Measurements from ENCODE around the gene TIMP2. TPM values are rescaled to one million over a fixed set of nuclear protein-coding genes. Genes with fewer than 3 reads are reported as not detected.

TIMP2 gene
- total and polyA plus RNA-seq, 2 experiments from 2014 or later: 10.6 to 22.5 TPM

GRCh38 chr17:78812855-78813254 is 112.3 kb downstream of the TIMP2 start:
- peaks cover 88% of the 10 kb centered on the region for H3K36me3 Mint-ChIP-seq (ENCODE audit: low read depth)
- no peak overlapping the region for H2AFZ ChIP-seq
- H3K27ac Mint-ChIP-seq: no peak overlapping the region

More at GRCh38 chr17:78812855-78813254, 112.3 kb downstream of the TIMP2 start:
- peaks cover 5% of the 10 kb centered on the region for H3K27me3 Mint-ChIP-seq (ENCODE audit: insufficient read depth, low read depth, poor library complexity)
- no peaks in the 10 kb centered on the region for H3K9me3 Mint-ChIP-seq
- no peaks in the 10 kb centered on the region for H3K9me2 ChIP-seq (ENCODE audit: insufficient read depth)
- H3K4me1 Mint-ChIP-seq: no peaks in the 10 kb centered on the region
- no peaks in the 10 kb centered on the region for H3K4me1 ChIP-seq (ENCODE audit: insufficient read depth)
- no peak overlapping the region for H3K4me3 Mint-ChIP-seq
- DNase-seq (ENCODE audit: low spot score): no peak
- H3K27ac ChIP-seq (ENCODE audit: low read depth): no peak overlapping the region
- H3K36me3 ChIP-seq (ENCODE audit: insufficient read depth): peaks cover 75% of the 10 kb centered on the region
- no peak overlapping the region for H3K4me2 ChIP-seq
- TF ChIP-seq ZNF331 (CRISPR knock-in tag; IDR thresholded peaks at IDR 0.05; ENCODE audit: low read depth): no peak
- no peak for TF ChIP-seq ETS1 (IDR thresholded peaks at IDR 0.05)
- TF ChIP-seq CTCF (conservative IDR thresholded peaks at IDR 0.05; ENCODE audit: low read depth in 2 of 2): no peak
- TF ChIP-seq JUNB (IDR thresholded peaks at IDR 0.05; ENCODE audit: unreplicated experiment): no peak
- no peak for TF ChIP-seq EZH2phosphoT487 (IDR thresholded peaks at IDR 0.05; ENCODE audit: unreplicated experiment)
- TF ChIP-seq STAT1 (IDR thresholded peaks at IDR 0.05; ENCODE audit: unreplicated experiment): no peak
- TF ChIP-seq ZNF462 (CRISPR knock-in tag; IDR thresholded peaks at IDR 0.05): no peak
- TF ChIP-seq NANOG (IDR thresholded peaks at IDR 0.05; ENCODE audit: borderline replicate concordance): no peak
- TF ChIP-seq ZNF114 (CRISPR knock-in tag; IDR thresholded peaks at IDR 0.05): no peak
- TF ChIP-seq REST (IDR thresholded peaks at IDR 0.05; ENCODE audit: unreplicated experiment): no peak
- TF ChIP-seq CREB1 (CRISPR knock-in tag; IDR thresholded peaks at IDR 0.05; ENCODE audit: low read depth): no peak
- TF ChIP-seq POLR2AphosphoS5 (IDR thresholded peaks at IDR 0.05; ENCODE audit: low read depth): no peak
- TF ChIP-seq EZH2 (IDR thresholded peaks at IDR 0.05; ENCODE audit: low read depth, unreplicated experiment): no peak
- peaks cover 7% of the 10 kb centered on the region; the same call in 1 of the 2 replicates for H3K79me2 ChIP-seq (replicated peaks; ENCODE audit: insufficient read depth)
- H4K20me1 ChIP-seq (replicated peaks; ENCODE audit: insufficient read depth): peaks cover 14% of the 10 kb centered on the region; the same call in 1 of the 2 replicates
- no peak for ATAC-seq
- no peak overlapping the region for H3K4me3 ChIP-seq
- peaks cover 12% of the 10 kb centered on the region; the same call in 1 of the 2 replicates for H3F3A ChIP-seq (replicated peaks; ENCODE audit: low read depth)
- no peaks in the 10 kb centered on the region for H3K27me3 ChIP-seq (ENCODE audit: insufficient read depth)

All from GM23338 (cell line).